Measurements from ENCODE around the gene PIGA.
A peak's percentile ranks its signal among the peaks of the same experiment; 100 is the strongest.

PIGA gene

GRCh38 chrX:15335135-15336022 lies at the start of gene PIGA:
TSS of gene PIGA (minus strand) at chrX:15335523. CDS start at chrX:15331930, 3,593 bp downstream.
- peak within 1 kb of the TSS; percentile 10 for H3K4me3 ChIP-seq (ENCODE audit: low read length)
- no peaks in the 10 kb centered on the region for H3K36me3 ChIP-seq (ENCODE audit: control insufficient read depth, insufficient read depth, low read length)
- H3K9ac ChIP-seq (ENCODE audit: low read length) = peak within 1 kb of the TSS; percentile 85
- H3K9me3 ChIP-seq (ENCODE audit: control insufficient read depth, low read length) = no peaks in the 10 kb centered on the region
- H3K4me1 ChIP-seq (ENCODE audit: control insufficient read depth, insufficient read depth, low read length) = no peaks in the 10 kb centered on the region
- H3K27me3 ChIP-seq (ENCODE audit: control insufficient read depth, insufficient read depth, low read length) = no peaks in the 10 kb centered on the region

- Histone ChIP-seq H3K4me1 (ENCODE audit: control insufficient read depth, insufficient read depth, low read length) (no peaks in the 10 kb centered on the region), H3K9me3 (ENCODE audit: control insufficient read depth, low read length) (no peaks in the 10 kb centered on the region), H3K9ac (ENCODE audit: low read length) (no peak within 1 kb of the TSS), H3K36me3 (ENCODE audit: control insufficient read depth, insufficient read depth, low read length) (no peaks in the 10 kb centered on the region), H3K27me3 (ENCODE audit: control insufficient read depth, insufficient read depth, low read length) (no peaks in the 10 kb centered on the region), H3K4me3 (ENCODE audit: low read length) (no peak within 1 kb of the TSS)
Measured at GRCh38 chrX:15384304-15384703, 49.0 kb upstream of the PIGA start, which contains the start of gene VEGFD. TSS of gene VEGFD (minus strand) at chrX:15384413. CDS start at chrX:15383946, 467 bp downstream.

- Histone ChIP-seq H3K4me3 (ENCODE audit: low read length) (no peak overlapping the region), H3K27me3 (ENCODE audit: control insufficient read depth, insufficient read depth, low read length) (no peaks in the 10 kb centered on the region), H3K9ac (ENCODE audit: low read length) (no peak overlapping the region), H3K36me3 (ENCODE audit: control insufficient read depth, insufficient read depth, low read length) (no peaks in the 10 kb centered on the region), H3K9me3 (ENCODE audit: control insufficient read depth, low read length) (no peaks in the 10 kb centered on the region), H3K4me1 (ENCODE audit: control insufficient read depth, insufficient read depth, low read length) (no peaks in the 10 kb centered on the region)
Measured at GRCh38 chrX:15382813-15383212, 47.5 kb upstream of the PIGA start.

- Histone ChIP-seq H3K4me1 (ENCODE audit: control insufficient read depth, insufficient read depth, low read length) (no peaks in the 10 kb centered on the region), H3K9me3 (ENCODE audit: control insufficient read depth, low read length) (no peaks in the 10 kb centered on the region), H3K36me3 (ENCODE audit: control insufficient read depth, insufficient read depth, low read length) (no peaks in the 10 kb centered on the region), H3K27me3 (ENCODE audit: control insufficient read depth, insufficient read depth, low read length) (no peaks in the 10 kb centered on the region), H3K4me3 (ENCODE audit: low read length) (no peak overlapping the region), H3K9ac (ENCODE audit: low read length) (no peak overlapping the region)
Measured at GRCh38 chrX:15376956-15377355, 41.6 kb upstream of the PIGA start.

GRCh38 chrX:15373976-15374375 lies 38.7 kb upstream of the PIGA start:
- H3K27me3 ChIP-seq (ENCODE audit: control insufficient read depth, insufficient read depth, low read length) = no peaks in the 10 kb centered on the region
- H3K9ac ChIP-seq (ENCODE audit: low read length) = no peak overlapping the region
- no peaks in the 10 kb centered on the region for H3K9me3 ChIP-seq (ENCODE audit: control insufficient read depth, low read length)
- no peaks in the 10 kb centered on the region for H3K4me1 ChIP-seq (ENCODE audit: control insufficient read depth, insufficient read depth, low read length)
- H3K36me3 ChIP-seq (ENCODE audit: control insufficient read depth, insufficient read depth, low read length) = no peaks in the 10 kb centered on the region
- H3K4me3 ChIP-seq (ENCODE audit: low read length) = no peak overlapping the region

GRCh38 chrX:15366506-15367352 lies 31.4 kb upstream of the PIGA start:
- Histone ChIP-seq H3K4me3 (ENCODE audit: low read length) (no peak overlapping the region), H3K27me3 (ENCODE audit: control insufficient read depth, insufficient read depth, low read length) (no peaks in the 10 kb centered on the region), H3K4me1 (ENCODE audit: control insufficient read depth, insufficient read depth, low read length) (no peaks in the 10 kb centered on the region), H3K36me3 (ENCODE audit: control insufficient read depth, insufficient read depth, low read length) (no peaks in the 10 kb centered on the region), H3K9me3 (ENCODE audit: control insufficient read depth, low read length) (no peaks in the 10 kb centered on the region), H3K9ac (ENCODE audit: low read length) (no peak overlapping the region)

GRCh38 chrX:15359701-15360100 lies 24.4 kb upstream of the PIGA start:
- Histone ChIP-seq H3K27me3 (ENCODE audit: control insufficient read depth, insufficient read depth, low read length) (no peaks in the 10 kb centered on the region), H3K4me1 (ENCODE audit: control insufficient read depth, insufficient read depth, low read length) (no peaks in the 10 kb centered on the region), H3K36me3 (ENCODE audit: control insufficient read depth, insufficient read depth, low read length) (no peaks in the 10 kb centered on the region), H3K4me3 (ENCODE audit: low read length) (no peak overlapping the region), H3K9ac (ENCODE audit: low read length) (no peak overlapping the region), H3K9me3 (ENCODE audit: control insufficient read depth, low read length) (no peaks in the 10 kb centered on the region)

- H3K27me3 ChIP-seq (ENCODE audit: control insufficient read depth, insufficient read depth, low read length) = no peaks in the 10 kb centered on the region
- no peak overlapping the region for H3K4me3 ChIP-seq (ENCODE audit: low read length)
- no peaks in the 10 kb centered on the region for H3K36me3 ChIP-seq (ENCODE audit: control insufficient read depth, insufficient read depth, low read length)
- no peaks in the 10 kb centered on the region for H3K9me3 ChIP-seq (ENCODE audit: control insufficient read depth, low read length)
- no peaks in the 10 kb centered on the region for H3K4me1 ChIP-seq (ENCODE audit: control insufficient read depth, insufficient read depth, low read length)
- no peak overlapping the region for H3K9ac ChIP-seq (ENCODE audit: low read length)
Measured at GRCh38 chrX:15358533-15358932, 23.2 kb upstream of the PIGA start.

GRCh38 chrX:15356444-15356843 lies 21.1 kb upstream of the PIGA start:
- H3K9me3 ChIP-seq (ENCODE audit: control insufficient read depth, low read length) = no peaks in the 10 kb centered on the region
- H3K4me3 ChIP-seq (ENCODE audit: low read length) = no peak overlapping the region
- H3K9ac ChIP-seq (ENCODE audit: low read length) = no peak overlapping the region
- H3K4me1 ChIP-seq (ENCODE audit: control insufficient read depth, insufficient read depth, low read length) = no peaks in the 10 kb centered on the region
- no peaks in the 10 kb centered on the region for H3K36me3 ChIP-seq (ENCODE audit: control insufficient read depth, insufficient read depth, low read length)
- H3K27me3 ChIP-seq (ENCODE audit: control insufficient read depth, insufficient read depth, low read length) = no peaks in the 10 kb centered on the region

GRCh38 chrX:15350329-15350996 lies 15.1 kb upstream of the PIGA start:
- no peaks in the 10 kb centered on the region for H3K9me3 ChIP-seq (ENCODE audit: control insufficient read depth, low read length)
- no peaks in the 10 kb centered on the region for H3K36me3 ChIP-seq (ENCODE audit: control insufficient read depth, insufficient read depth, low read length)
- H3K27me3 ChIP-seq (ENCODE audit: control insufficient read depth, insufficient read depth, low read length) = no peaks in the 10 kb centered on the region
- H3K4me3 ChIP-seq (ENCODE audit: low read length) = no peak overlapping the region
- no peak overlapping the region for H3K9ac ChIP-seq (ENCODE audit: low read length)
- no peaks in the 10 kb centered on the region for H3K4me1 ChIP-seq (ENCODE audit: control insufficient read depth, insufficient read depth, low read length)

GRCh38 chrX:15349046-15349445 lies 13.7 kb upstream of the PIGA start:
- no peaks in the 10 kb centered on the region for H3K36me3 ChIP-seq (ENCODE audit: control insufficient read depth, insufficient read depth, low read length)
- H3K4me3 ChIP-seq (ENCODE audit: low read length) = no peak overlapping the region
- no peaks in the 10 kb centered on the region for H3K4me1 ChIP-seq (ENCODE audit: control insufficient read depth, insufficient read depth, low read length)
- no peaks in the 10 kb centered on the region for H3K9me3 ChIP-seq (ENCODE audit: control insufficient read depth, low read length)
- H3K9ac ChIP-seq (ENCODE audit: low read length) = no peak overlapping the region
- H3K27me3 ChIP-seq (ENCODE audit: control insufficient read depth, insufficient read depth, low read length) = no peaks in the 10 kb centered on the region

- no peaks in the 10 kb centered on the region for H3K9me3 ChIP-seq (ENCODE audit: control insufficient read depth, low read length)
- no peak overlapping the region for H3K9ac ChIP-seq (ENCODE audit: low read length)
- H3K4me1 ChIP-seq (ENCODE audit: control insufficient read depth, insufficient read depth, low read length) = no peaks in the 10 kb centered on the region
- no peaks in the 10 kb centered on the region for H3K27me3 ChIP-seq (ENCODE audit: control insufficient read depth, insufficient read depth, low read length)
- no peaks in the 10 kb centered on the region for H3K36me3 ChIP-seq (ENCODE audit: control insufficient read depth, insufficient read depth, low read length)
- no peak overlapping the region for H3K4me3 ChIP-seq (ENCODE audit: low read length)
Measured at GRCh38 chrX:15345976-15346375, 10.7 kb upstream of the PIGA start.

Data from mucosa of stomach (tissue), 1 donor.